ENCODE results near the gene CFAP47. TPM values are rescaled to one million over a fixed set of nuclear protein-coding genes. Genes with fewer than 3 reads are reported as not detected.

Gene CFAP47
- total RNA-seq, 1 donor from 2014 or later = 0.13 TPM

- H3K9me3 ChIP-seq (ENCODE audit: low read depth) = no peaks in the 10 kb centered on the region
- no peaks in the 10 kb centered on the region for H4K20me1 ChIP-seq (ENCODE audit: low read depth)
- H3K4me3 Mint-ChIP-seq = no peak overlapping the region
- no peaks in the 10 kb centered on the region for H3F3A ChIP-seq (ENCODE audit: low read depth)
- H3K4me3 ChIP-seq = no peak overlapping the region
- H3K4me1 ChIP-seq = no peaks in the 10 kb centered on the region
- H3K4me1 Mint-ChIP-seq = no peaks in the 10 kb centered on the region
- H3K27me3 Mint-ChIP-seq (ENCODE audit: insufficient read depth, low read depth) = no peaks in the 10 kb centered on the region
- no peak overlapping the region for H2AFZ ChIP-seq (replicated peaks)
- H3K9me3 Mint-ChIP-seq = peaks cover 5% of the 10 kb centered on the region
- TF ChIP-seq EZH2 (IDR thresholded peaks at IDR 0.05) (no peak), CTCF (IDR thresholded peaks at IDR 0.05) (no peak), EZH2phosphoT487 (IDR thresholded peaks at IDR 0.05) (no peak)
- no peaks in the 10 kb centered on the region for H3K27me3 ChIP-seq
- no peak overlapping the region for H3K27ac ChIP-seq
- no peaks in the 10 kb centered on the region for H3K79me2 ChIP-seq (ENCODE audit: low read depth)
- H3K9ac ChIP-seq = no peak overlapping the region
- H3K27ac Mint-ChIP-seq = no peak overlapping the region
- H3K36me3 ChIP-seq = no peaks in the 10 kb centered on the region
- no peak for DNase-seq (ENCODE audit: low spot score)
- H3K4me2 ChIP-seq = no peak overlapping the region
- no peaks in the 10 kb centered on the region for H3K36me3 Mint-ChIP-seq
Observed at GRCh38 chrX:36414056-36414455, 494.5 kb downstream of the CFAP47 start.

GRCh38 chrX:36422368-36422767, 502.8 kb downstream of the CFAP47 start:
- Histone ChIP-seq H3K27ac (no peak overlapping the region), H4K20me1 (ENCODE audit: low read depth) (no peaks in the 10 kb centered on the region), H3K4me1 (no peaks in the 10 kb centered on the region), H3K36me3 (no peaks in the 10 kb centered on the region), H3K27me3 (no peaks in the 10 kb centered on the region), H3K4me2 (no peak overlapping the region), H3K79me2 (ENCODE audit: low read depth) (no peaks in the 10 kb centered on the region), H2AFZ (replicated peaks) (no peak overlapping the region), H3K4me3 (no peak overlapping the region), H3F3A (ENCODE audit: low read depth) (no peaks in the 10 kb centered on the region), H3K9ac (no peak overlapping the region), H3K9me3 (ENCODE audit: low read depth) (peaks cover 8% of the 10 kb centered on the region)
- Mint-ChIP-seq H3K36me3 (no peaks in the 10 kb centered on the region), H3K4me1 (peaks cover 11% of the 10 kb centered on the region), H3K27ac (no peak overlapping the region), H3K4me3 (no peak overlapping the region), H3K9me3 (peaks cover 2% of the 10 kb centered on the region), H3K27me3 (ENCODE audit: insufficient read depth, low read depth) (no peaks in the 10 kb centered on the region)
- no peak for DNase-seq (ENCODE audit: low spot score)
- TF ChIP-seq EZH2phosphoT487 (IDR thresholded peaks at IDR 0.05) (no peak), EZH2 (IDR thresholded peaks at IDR 0.05) (no peak), CTCF (IDR thresholded peaks at IDR 0.05) (no peak)

- TF ChIP-seq EZH2 (IDR thresholded peaks at IDR 0.05) = no peak
- TF ChIP-seq EZH2phosphoT487 (IDR thresholded peaks at IDR 0.05) = no peak
- Histone ChIP-seq H4K20me1 (ENCODE audit: low read depth) (no peaks in the 10 kb centered on the region), H3K4me2 (no peak overlapping the region), H2AFZ (replicated peaks) (no peak overlapping the region), H3K4me1 (no peaks in the 10 kb centered on the region), H3F3A (ENCODE audit: low read depth) (no peaks in the 10 kb centered on the region), H3K36me3 (no peaks in the 10 kb centered on the region), H3K9ac (no peak overlapping the region), H3K27ac (no peak overlapping the region), H3K27me3 (no peaks in the 10 kb centered on the region), H3K9me3 (ENCODE audit: low read depth) (peaks cover 4% of the 10 kb centered on the region), H3K4me3 (no peak overlapping the region), H3K79me2 (ENCODE audit: low read depth) (no peaks in the 10 kb centered on the region)
- H3K36me3 Mint-ChIP-seq = no peaks in the 10 kb centered on the region
- H3K27ac Mint-ChIP-seq = no peak overlapping the region
- H3K4me1 Mint-ChIP-seq = no peaks in the 10 kb centered on the region
- DNase-seq (ENCODE audit: low spot score) = no peak
- H3K9me3 Mint-ChIP-seq = no peaks in the 10 kb centered on the region
- H3K27me3 Mint-ChIP-seq (ENCODE audit: insufficient read depth, low read depth) = peaks cover 4% of the 10 kb centered on the region
- H3K4me3 Mint-ChIP-seq = no peak overlapping the region
Observed at GRCh38 chrX:36431819-36432218, 512.3 kb downstream of the CFAP47 start.

GRCh38 chrX:36434522-36434921, 515.0 kb downstream of the CFAP47 start:
- Histone ChIP-seq H3K27me3 (no peaks in the 10 kb centered on the region), H3K9ac (no peak overlapping the region), H3K4me3 (no peak overlapping the region), H3K4me2 (no peak overlapping the region), H3K27ac (no peak overlapping the region), H3K9me3 (ENCODE audit: low read depth) (no peaks in the 10 kb centered on the region), H2AFZ (replicated peaks) (no peak overlapping the region), H4K20me1 (ENCODE audit: low read depth) (no peaks in the 10 kb centered on the region), H3K4me1 (no peaks in the 10 kb centered on the region), H3K79me2 (ENCODE audit: low read depth) (no peaks in the 10 kb centered on the region), H3K36me3 (no peaks in the 10 kb centered on the region), H3F3A (ENCODE audit: low read depth) (no peaks in the 10 kb centered on the region)
- DNase-seq (ENCODE audit: low spot score) = no peak
- Mint-ChIP-seq H3K4me1 (no peaks in the 10 kb centered on the region), H3K36me3 (no peaks in the 10 kb centered on the region), H3K4me3 (no peak overlapping the region), H3K27me3 (ENCODE audit: insufficient read depth, low read depth) (peaks cover 4% of the 10 kb centered on the region), H3K27ac (no peak overlapping the region), H3K9me3 (peaks cover 2% of the 10 kb centered on the region)
- TF ChIP-seq CTCF (IDR thresholded peaks at IDR 0.05) (no peak), EZH2phosphoT487 (IDR thresholded peaks at IDR 0.05) (no peak), EZH2 (IDR thresholded peaks at IDR 0.05) (no peak)

Small RNA genes within 50 kb of the gene (small RNA-seq; reads per million reads assigned to genes)
- not detected for gene RNU6-641P

Other genes starting within 250 kb of the CFAP47 start
- gene MAGEB16, start 121.4 kb upstream of the CFAP47 start, total RNA-seq (ENCODE audit: low replicate concordance) = not detected in 2 replicates

Data from neural progenitor cell (in vitro differentiated cells).